OCI-LY7 (cell line): Measurements from ENCODE around the gene CTAG1A.
"Not testable (repeated sequence)": the region's sequence is repeated elsewhere in the genome, so short reads cannot be mapped to it uniquely, and the experiment has no call there.

Experiments used
- EZH2phosphoT487 ChIP-seq: fragments of 200-600 bp; sonication (generic); IDR thresholded peaks from 2 replicates; pipeline ENCODE4 v1.6.1; 2018; ENCODE audit warnings: low read depth, borderline replicate concordance, mild to moderate bottlenecking, mixed run types, antibody characterized with exemption, low read length, moderate library complexity, mixed read lengths
- TF ChIP-seq, protein P1 (sequence below): fragments of 200-600 bp; sonication (generic); conservative IDR thresholded peaks from 2 replicates; pipeline ENCODE4 v1.5.1; 2014; ENCODE audit warnings: mild to moderate bottlenecking, antibody characterized with exemption, low read length, moderate library complexity, mixed read lengths

GRCh38 chrX:154552112-154552806 lies 32.7 kb upstream of the CTAG1A start:
- TF ChIP-seq, protein P1, sequence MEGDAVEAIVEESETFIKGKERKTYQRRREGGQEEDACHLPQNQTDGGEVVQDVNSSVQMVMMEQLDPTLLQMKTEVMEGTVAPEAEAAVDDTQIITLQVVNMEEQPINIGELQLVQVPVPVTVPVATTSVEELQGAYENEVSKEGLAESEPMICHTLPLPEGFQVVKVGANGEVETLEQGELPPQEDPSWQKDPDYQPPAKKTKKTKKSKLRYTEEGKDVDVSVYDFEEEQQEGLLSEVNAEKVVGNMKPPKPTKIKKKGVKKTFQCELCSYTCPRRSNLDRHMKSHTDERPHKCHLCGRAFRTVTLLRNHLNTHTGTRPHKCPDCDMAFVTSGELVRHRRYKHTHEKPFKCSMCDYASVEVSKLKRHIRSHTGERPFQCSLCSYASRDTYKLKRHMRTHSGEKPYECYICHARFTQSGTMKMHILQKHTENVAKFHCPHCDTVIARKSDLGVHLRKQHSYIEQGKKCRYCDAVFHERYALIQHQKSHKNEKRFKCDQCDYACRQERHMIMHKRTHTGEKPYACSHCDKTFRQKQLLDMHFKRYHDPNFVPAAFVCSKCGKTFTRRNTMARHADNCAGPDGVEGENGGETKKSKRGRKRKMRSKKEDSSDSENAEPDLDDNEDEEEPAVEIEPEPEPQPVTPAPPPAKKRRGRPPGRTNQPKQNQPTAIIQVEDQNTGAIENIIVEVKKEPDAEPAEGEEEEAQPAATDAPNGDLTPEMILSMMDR, result not testable (repeated sequence)
- not testable (repeated sequence) for TF ChIP-seq EZH2phosphoT487
